Measurements from ENCODE around the gene BLZF1. TPM values are rescaled to one million over a fixed set of nuclear protein-coding genes. Genes with fewer than 3 reads are reported as not detected.
"Not testable (repeated sequence)": the region's sequence is repeated elsewhere in the genome, so short reads cannot be mapped to it uniquely, and the experiment has no call there.

BLZF1 gene
- total RNA-seq, 4 donors from 2014 or later, result 25.7 to 44.6 (median 37.7) TPM

- 66% methylated on average over 3 of the region's 3 CpGs for WGBS, 2 donors
- no peaks in the 10 kb centered on the region for H3K4me1 ChIP-seq
- H3K27me3 ChIP-seq, result no peaks in the 10 kb centered on the region
- no peak for DNase-seq
- TF ChIP-seq POLR2A (IDR thresholded peaks at IDR 0.05), result no peak
- TF ChIP-seq, protein P1, sequence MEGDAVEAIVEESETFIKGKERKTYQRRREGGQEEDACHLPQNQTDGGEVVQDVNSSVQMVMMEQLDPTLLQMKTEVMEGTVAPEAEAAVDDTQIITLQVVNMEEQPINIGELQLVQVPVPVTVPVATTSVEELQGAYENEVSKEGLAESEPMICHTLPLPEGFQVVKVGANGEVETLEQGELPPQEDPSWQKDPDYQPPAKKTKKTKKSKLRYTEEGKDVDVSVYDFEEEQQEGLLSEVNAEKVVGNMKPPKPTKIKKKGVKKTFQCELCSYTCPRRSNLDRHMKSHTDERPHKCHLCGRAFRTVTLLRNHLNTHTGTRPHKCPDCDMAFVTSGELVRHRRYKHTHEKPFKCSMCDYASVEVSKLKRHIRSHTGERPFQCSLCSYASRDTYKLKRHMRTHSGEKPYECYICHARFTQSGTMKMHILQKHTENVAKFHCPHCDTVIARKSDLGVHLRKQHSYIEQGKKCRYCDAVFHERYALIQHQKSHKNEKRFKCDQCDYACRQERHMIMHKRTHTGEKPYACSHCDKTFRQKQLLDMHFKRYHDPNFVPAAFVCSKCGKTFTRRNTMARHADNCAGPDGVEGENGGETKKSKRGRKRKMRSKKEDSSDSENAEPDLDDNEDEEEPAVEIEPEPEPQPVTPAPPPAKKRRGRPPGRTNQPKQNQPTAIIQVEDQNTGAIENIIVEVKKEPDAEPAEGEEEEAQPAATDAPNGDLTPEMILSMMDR (IDR thresholded peaks at IDR 0.05), result no peak
- intact Hi-C loops (cut with DNase I), result no loop called here
- H3K4me3 ChIP-seq, result no peak overlapping the region
- H3K9me3 ChIP-seq, result no peaks in the 10 kb centered on the region
- no peak overlapping the region for H3K27ac ChIP-seq
- H3K36me3 ChIP-seq, result no peaks in the 10 kb centered on the region
These were observed 41.6 kb upstream of the BLZF1 start for GRCh38 chr1:169326261-169326955.

- H3K4me1 ChIP-seq, result no peaks in the 10 kb centered on the region
- H3K9me3 ChIP-seq, result no peaks in the 10 kb centered on the region
- DNase-seq, result no peak
- H3K27me3 ChIP-seq, result no peaks in the 10 kb centered on the region
- no peak overlapping the region for H3K4me3 ChIP-seq
- intact Hi-C loops (cut with DNase I), result no loop called here
- H3K27ac ChIP-seq, result no peak overlapping the region
- TF ChIP-seq, protein P1 (IDR thresholded peaks at IDR 0.05), result no peak
- TF ChIP-seq POLR2A (IDR thresholded peaks at IDR 0.05), result no peak
- H3K36me3 ChIP-seq, result no peaks in the 10 kb centered on the region
These were observed 41.1 kb upstream of the BLZF1 start for GRCh38 chr1:169326956-169327268.

DNA sequence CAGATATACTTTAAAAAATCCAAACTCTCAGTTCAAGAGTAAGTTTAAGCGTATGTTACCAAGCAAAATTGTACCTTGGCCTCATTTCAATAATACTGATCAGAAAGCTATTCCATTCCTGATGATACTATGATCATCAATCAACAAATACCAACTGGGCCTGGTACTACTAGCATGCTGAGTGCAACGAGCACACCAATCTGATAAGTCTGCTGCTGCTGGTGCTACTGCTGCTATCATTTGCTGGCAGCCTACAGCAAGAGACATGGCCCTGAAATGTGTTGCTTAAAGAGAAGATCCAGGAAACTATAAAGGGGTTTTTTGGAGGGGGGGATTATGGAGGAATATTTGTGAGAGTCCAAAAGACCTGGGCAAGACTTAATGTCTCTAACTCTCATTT lies 40.1 kb upstream of the BLZF1 start:
- intact Hi-C loops (cut with DNase I), result no loop called here
- no peaks in the 10 kb centered on the region for H3K9me3 ChIP-seq
- H3K4me3 ChIP-seq, result no peak overlapping the region
- H3K36me3 ChIP-seq, result no peaks in the 10 kb centered on the region
- H3K27me3 ChIP-seq, result no peaks in the 10 kb centered on the region
- H3K4me1 ChIP-seq, result no peaks in the 10 kb centered on the region
- no peak overlapping the region for H3K27ac ChIP-seq
- no peak for DNase-seq
- TF ChIP-seq, protein P1 (IDR thresholded peaks at IDR 0.05), result no peak
- no peak for TF ChIP-seq POLR2A (IDR thresholded peaks at IDR 0.05)
- whole genome bisulfite sequencing, 2 donors, result 90 to 96% methylated on average over 2 of the region's 2 CpGs

- H3K36me3 ChIP-seq, result no peaks in the 10 kb centered on the region
- no peak for DNase-seq
- H3K27ac ChIP-seq, result no peak overlapping the region
- H3K4me3 ChIP-seq, result no peak overlapping the region
- H3K9me3 ChIP-seq, result no peaks in the 10 kb centered on the region
- TF ChIP-seq POLR2A (IDR thresholded peaks at IDR 0.05), result no peak
- TF ChIP-seq, protein P1 (IDR thresholded peaks at IDR 0.05), result no peak
- WGBS, 2 donors, result 95 to 97% methylated on average over 1 of the region's 1 CpG
- H3K27me3 ChIP-seq, result no peaks in the 10 kb centered on the region
- no peaks in the 10 kb centered on the region for H3K4me1 ChIP-seq
- intact Hi-C loops (cut with DNase I), result no loop called here
These were observed 38.6 kb upstream of the BLZF1 start for GRCh38 chr1:169329383-169329782.

DNA sequence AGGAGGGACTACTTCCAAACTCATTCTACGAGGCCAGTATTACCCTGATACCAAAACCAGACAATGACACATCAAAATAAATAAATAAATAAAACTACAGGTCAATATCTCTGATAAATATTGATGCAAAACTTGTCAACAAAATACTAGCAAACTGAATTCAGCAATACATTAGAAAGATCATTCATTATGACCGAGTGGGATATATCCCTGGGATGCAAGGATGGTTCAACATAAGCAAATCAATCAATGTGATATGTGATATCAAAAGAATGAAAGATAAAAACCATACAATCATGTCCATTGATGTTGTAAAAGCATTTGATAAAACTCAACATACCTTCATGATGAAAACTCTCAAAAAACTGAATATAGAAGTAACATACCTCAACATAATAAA lies 37.1 kb upstream of the BLZF1 start:
- no peak for DNase-seq
- 92 to 100% methylated on average over 2 of the region's 2 CpGs for WGBS, 2 donors

DNA sequence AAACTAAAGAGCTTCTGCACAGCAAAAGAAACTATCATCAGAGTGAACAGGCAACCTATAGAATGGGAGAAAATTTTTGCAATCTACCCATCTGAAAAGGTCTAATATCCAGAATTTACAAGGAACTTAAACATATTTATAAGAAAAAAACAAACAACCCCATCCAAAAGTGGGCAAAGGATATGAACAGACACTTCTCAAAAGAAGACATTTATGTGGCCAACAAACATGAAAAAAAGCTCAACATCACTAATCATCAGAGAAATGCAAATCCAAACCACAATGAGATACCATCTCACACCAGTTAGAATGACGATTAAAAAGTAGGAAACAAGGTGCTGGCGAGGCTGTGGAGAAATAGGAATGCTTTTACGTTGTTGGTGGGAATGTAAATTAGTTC lies 33.3 kb upstream of the BLZF1 start:
- intact Hi-C loops (cut with DNase I), result not testable (repeated sequence)

More for the DNA sequence above, 37.1 kb upstream of the BLZF1 start:
- TF ChIP-seq, protein P1 (IDR thresholded peaks at IDR 0.05), result no peak
- TF ChIP-seq POLR2A (IDR thresholded peaks at IDR 0.05), result no peak
- H3K4me1 ChIP-seq, result no peaks in the 10 kb centered on the region
- no peaks in the 10 kb centered on the region for H3K9me3 ChIP-seq
- H3K36me3 ChIP-seq, result no peaks in the 10 kb centered on the region
- intact Hi-C loops (cut with DNase I), result no loop called here
- no peak overlapping the region for H3K4me3 ChIP-seq
- H3K27ac ChIP-seq, result no peak overlapping the region
- H3K27me3 ChIP-seq, result no peaks in the 10 kb centered on the region

DNA sequence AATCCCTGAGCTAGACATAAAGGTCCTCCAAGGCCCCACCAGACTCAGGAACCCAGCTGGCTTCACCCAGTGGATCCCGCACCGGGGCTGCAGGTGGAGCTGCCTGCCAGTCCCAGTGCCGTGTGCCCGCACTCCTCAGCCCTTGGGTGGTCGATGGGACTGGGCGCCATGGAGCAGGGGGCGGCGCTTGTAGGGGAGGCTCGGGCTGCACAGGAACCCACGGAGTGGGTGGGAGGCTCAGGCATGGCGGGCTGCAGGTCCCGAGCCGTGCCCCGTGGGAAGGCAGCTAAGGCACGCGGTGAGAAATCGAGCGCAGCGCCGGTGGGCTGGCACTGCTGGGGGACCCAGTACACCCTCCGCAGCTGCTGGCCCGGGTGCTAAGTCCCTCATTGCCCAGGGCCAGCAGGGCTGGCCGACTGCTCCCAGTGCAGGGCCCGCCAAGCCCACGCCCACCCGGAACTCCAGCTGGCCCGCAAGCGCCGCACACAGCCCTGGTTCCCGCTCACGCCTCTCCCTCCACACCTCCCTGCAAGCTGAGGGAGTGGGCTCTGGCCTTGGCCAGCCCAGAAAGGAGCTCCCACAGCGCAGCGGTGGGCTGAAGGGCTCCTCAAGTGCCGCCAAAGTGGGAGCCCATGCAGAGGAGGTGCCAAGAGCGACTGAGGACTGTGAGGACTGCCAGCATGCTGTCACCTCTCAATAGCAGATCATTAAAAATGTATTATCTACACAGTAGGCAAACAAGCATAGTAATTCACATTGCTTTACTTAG lies 30.9 kb upstream of the BLZF1 start:
- H3K27me3 ChIP-seq; H3K36me3 ChIP-seq; intact Hi-C loops (cut with DNase I); DNase-seq; H3K27ac ChIP-seq; H3K9me3 ChIP-seq; H3K4me3 ChIP-seq; H3K4me1 ChIP-seq: not testable (repeated sequence)
- 89 to 100% methylated on average over 1 to 4 of the region's 35 CpGs for WGBS, 2 donors

More for the DNA sequence above, 33.3 kb upstream of the BLZF1 start:
- not testable (repeated sequence) for H3K9me3 ChIP-seq, DNase-seq, H3K4me3 ChIP-seq, H3K27ac ChIP-seq, H3K27me3 ChIP-seq, H3K36me3 ChIP-seq, H3K4me1 ChIP-seq
- WGBS, 2 donors, result 89 to 90% methylated on average over 3 of the region's 3 CpGs

All from esophagus squamous epithelium (tissue), 5 donors.